CD1c-positive myeloid dendritic cell (primary cell): ENCODE measurements around the gene ARHGAP26.

Experiments used
- DNase-seq: peaks from one replicate; pipeline ENCODE4 v3.0.0-alpha.2; 2016; ENCODE audit errors: extremely low spot score

The ARHGAP26 gene

DNA sequence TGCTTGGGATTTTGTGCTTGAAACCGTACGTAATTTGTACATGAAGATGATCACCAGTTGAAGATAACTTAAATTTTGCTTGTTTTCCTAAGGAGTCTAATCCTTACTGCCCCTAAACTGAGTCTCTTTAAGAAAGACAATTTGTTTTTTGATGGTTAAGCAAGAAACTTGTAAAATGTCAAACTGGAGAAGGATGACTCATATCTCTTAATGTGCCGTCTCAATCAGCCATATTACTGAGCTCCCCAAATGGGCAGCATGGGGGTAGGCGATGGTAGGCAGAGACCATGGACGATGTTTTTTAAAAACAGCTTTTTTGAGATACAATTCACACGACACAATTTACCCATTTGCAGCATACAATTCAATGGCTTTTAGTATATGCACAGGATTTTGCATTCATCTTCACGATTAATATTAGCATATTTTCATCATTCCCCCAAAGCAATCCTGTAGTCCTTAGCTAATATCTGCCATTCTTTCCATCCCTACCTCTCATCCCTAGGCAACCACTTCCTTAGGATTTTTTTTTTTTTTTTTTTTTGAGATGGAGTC lies 14.3 kb downstream of the ARHGAP26 start:
- DNase-seq: peak; percentile 23

DNA sequence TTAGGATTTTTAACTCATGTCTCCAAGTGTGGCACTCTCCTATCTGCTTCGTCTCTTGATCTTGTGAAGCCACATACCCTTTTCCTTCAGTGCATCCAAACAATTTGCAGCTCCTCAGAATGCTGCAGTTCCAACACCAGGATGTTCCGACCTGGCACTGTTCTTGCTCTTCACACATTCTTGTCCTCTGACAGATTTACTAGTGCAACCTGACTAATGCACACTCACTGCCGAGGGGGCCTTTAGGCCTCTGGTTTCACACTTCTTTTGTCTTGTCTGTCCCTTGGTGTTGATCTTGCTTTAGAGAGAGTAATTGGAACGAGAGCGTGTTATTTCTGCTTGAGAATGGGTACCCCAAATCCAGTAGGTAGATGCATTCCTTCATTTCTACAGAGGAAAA lies 15.0 kb downstream of the ARHGAP26 start:
- DNase-seq: no peak

DNA sequence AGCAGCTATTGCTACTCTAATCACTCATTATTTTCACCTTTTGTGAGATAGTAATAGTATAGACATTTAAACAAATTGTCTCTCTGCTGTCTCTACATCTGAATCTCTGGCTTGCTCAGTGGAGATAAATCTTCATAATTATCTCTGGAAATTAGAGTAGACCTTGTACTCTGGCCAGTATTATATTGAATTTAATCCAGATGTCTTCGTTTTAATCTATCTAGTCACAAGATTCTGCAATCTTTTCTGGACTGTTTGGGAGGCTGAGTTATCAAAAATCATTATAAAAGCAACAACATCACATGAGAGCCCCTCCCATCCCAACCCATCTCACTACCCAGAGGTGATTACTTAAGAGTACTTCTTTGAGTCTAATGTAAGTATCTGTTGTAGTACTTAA lies 19.0 kb downstream of the ARHGAP26 start:
- DNase-seq: no peak

DNA sequence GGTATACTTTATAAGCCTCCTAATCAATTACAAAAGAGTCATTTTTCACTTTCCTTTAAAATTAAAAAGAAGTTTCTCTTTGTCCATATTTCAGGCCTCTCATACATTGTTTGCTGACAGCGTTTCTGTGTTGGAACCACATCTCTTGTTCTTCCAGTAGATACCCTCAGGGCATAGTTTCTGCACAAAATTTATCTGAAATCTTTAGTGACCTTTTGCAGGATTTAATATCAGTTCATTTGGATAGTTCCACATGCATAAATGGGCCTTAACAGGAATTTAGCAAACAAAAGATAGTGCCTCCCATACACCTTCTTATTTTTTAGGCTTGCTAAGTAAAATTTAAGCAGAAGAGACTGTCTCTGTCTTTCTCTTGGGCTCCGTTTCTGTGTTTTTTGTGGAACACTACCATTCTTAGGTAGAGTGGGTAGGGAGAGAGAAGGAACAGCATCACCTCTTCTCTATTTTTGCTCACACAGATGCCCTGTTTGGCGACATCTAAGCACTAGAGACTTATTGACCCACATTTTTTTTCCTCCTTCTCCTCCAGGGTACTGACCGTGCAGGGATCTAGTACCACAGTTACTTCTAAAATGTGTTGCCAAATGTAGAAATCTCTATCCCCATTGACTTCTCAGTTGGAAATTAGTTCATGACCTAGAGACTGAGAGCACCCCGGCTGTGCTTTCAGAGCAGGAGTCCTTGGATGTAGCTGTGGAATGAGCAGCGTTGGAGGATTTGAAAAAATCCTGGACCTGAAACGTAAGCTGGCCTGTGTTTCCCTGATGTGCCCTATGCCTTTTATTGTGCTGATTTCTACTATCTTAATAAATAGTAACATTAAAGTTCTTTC lies 22.1 kb downstream of the ARHGAP26 start:
- DNase-seq: no peak

DNA sequence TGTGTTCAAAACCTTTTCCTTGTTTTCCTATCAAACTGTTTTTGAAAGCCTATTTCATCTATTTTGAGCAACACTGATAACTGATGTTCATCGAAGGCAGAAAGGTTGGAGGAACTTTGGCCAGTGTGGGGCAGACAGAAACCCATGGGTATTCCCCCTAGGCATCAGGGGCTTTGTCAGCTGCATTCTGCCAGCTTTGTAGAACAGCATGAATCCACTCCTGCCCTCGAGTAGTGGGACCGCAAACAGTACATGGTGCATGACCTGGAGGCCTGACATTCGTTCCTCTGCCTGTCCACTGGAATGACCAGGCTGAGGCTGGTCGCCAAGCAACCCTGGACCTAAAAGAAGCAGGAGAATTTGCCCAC lies 22.7 kb downstream of the ARHGAP26 start:
- no peak for DNase-seq

DNA sequence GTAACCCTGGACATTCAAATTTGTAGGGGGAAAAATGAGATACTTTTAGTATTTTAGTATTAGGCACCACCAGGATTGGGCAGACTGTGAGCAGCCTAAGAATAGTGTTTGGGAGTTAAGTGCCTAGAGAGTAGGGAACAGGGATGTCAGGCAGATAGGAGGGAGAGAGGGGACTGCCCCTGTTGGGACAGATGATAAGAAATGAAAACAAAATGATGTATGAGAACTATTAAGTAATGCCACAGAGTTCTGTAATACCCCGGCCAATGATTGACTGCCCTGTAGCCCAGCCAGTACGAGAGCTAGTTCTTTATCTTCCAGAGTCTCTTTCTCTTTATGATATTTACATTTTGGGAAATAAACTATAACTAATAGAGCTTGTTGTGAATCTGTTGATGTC lies 24.4 kb downstream of the ARHGAP26 start:
- DNase-seq: peak; percentile 26

DNA sequence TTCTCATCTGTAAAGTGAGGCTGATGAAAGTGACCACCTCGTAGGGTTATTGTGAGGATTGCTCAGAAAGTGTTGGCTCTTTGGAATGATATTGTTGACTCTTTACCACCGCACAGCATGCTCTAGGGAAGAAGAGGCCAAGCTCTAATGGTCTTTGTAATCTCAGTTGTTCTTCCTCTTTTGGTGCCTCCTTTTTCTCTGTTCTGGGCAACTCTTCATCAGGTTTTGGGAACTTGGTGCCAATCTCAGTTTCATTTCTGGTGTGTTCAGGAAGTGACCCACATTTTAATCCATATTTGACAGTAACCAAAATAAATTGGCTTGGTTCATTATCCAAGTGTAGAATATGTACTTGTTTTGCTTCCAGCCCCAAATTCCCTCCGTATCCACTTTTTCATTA lies 25.1 kb downstream of the ARHGAP26 start:
- DNase-seq: peak; percentile 86

DNA sequence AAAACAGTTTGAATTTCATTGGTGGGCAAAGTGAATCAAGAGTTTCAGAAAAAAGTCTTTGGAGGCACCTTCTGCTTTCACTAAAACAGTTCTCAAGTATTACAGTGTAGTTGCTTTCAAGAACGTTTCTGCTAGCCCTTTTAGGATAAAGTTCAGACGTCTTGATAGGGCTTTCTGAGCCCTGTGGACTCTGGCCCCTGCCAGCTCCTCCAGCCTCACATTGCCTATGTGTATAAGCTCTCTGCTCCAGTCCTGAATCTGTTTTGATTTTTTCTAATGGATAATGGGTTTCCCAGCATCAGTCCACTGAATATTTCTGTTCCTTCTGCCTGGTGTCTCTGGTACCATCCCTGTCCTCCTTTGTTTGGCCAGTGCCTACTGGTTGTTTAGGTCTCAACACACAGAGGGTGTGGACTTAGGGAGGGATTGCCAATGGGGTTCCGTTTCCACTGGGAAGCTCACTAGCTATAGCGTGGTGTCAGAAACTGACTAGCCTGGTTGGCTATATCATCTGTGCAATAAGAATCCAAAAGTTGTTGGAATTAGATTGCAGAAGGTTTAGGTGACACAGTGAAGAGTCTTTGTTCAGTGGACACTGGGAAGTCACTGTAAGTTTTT lies 26.4 kb downstream of the ARHGAP26 start:
- peak; percentile 20 for DNase-seq

DNA sequence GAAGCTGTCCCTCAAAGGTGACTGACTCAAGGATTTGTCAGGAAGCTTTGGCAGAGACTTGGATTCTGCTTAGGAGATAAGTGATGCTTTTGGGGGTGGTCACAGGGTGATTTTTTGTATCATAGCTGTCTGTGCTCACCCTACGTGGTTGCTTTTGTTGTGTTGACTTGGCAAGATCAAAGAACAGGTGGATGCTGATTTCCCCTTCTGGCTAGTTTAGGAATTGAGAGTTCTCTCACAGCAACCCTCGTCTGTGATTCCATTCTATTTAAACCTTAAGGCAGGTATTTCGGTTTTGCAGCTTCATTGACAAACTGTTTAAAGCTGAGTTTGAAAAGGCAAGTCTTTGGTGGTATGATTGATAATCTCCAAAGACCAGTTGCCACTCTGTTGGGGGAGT lies 27.2 kb downstream of the ARHGAP26 start:
- no peak for DNase-seq

DNA sequence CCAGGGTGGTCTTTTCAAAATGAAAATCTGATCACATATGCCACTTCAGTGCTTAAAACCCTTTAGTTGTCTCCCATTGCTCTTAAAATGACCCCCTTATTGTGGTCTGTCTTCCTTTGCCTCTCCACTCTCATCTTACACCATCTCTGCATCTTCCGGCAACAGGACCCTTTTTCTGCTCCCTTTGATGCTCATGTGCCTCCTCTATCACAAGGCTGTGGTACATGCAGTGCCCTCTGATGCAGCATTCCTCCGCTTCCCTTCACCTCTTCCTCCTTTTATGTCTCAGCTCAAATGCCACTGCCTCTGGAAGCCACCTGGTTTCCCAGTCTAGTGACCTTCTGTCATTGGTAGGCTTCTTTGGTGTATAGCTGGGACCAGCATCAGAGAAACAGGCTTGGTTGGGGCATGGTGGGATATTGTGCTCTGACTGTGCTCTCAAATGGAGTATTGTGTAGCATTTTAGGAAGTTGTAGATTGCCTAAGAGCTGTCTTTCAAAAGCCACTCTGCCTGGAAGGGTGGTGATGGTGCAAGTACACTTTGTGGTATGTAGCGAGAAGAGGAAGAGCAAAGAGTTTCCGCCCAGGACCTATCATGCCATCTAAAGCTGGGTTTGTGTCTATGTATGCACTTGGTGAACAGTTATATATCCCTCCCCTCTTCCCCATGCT lies 28.1 kb downstream of the ARHGAP26 start:
- DNase-seq: peak; percentile 96

DNA sequence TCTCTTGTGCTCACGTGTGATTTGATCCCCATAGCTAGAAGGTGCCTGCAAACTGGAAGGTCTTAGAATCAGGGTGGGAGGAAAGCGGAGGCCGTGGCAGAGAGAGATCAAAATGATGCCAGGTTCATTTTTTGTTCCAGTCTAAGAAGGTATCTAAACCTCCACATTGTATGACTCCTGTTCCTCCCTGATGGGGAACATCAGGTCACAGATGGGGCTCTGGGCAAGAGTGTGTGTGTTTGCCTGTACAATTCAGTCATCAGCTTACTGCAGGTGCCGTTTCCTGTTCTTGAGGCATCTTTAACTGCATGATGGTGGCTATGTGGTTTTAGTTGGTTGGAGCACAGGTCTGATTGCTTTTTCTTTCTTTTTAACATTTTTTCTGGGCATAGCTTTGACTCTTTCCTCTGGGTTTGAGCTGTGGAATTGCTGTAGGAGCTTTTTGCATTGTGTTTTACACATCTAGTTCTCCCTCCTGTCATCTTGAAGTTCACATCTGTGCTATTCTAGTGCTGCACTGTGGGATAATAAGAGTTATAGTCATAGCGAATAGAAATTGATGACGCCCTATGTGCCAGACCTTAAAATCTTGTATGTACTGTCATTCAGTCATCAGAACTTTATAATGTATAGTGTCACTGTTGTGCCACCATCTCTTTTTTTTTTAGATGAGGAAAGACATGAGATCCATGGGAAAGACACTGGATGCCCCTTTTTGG lies 30.8 kb downstream of the ARHGAP26 start:
- DNase-seq: peak; percentile 52

DNA sequence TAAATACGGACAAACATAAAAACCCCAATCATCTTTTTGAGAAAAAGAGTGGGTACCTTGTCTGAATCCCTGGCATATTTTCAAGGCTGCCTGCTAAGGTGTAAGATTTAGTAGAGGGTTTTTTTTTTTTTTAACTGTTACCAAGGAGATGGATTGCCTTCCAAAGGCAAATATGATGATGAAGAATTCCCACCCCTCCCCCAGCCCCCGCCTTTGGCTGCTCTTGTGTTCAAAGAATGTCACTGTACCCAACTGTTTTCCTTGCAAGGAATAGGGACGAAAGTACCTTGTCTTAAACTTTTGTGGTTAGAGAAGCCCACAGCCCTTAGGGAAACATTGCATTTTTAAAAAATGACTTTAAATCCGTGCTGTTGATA lies 31.3 kb downstream of the ARHGAP26 start:
- DNase-seq: no peak

DNA sequence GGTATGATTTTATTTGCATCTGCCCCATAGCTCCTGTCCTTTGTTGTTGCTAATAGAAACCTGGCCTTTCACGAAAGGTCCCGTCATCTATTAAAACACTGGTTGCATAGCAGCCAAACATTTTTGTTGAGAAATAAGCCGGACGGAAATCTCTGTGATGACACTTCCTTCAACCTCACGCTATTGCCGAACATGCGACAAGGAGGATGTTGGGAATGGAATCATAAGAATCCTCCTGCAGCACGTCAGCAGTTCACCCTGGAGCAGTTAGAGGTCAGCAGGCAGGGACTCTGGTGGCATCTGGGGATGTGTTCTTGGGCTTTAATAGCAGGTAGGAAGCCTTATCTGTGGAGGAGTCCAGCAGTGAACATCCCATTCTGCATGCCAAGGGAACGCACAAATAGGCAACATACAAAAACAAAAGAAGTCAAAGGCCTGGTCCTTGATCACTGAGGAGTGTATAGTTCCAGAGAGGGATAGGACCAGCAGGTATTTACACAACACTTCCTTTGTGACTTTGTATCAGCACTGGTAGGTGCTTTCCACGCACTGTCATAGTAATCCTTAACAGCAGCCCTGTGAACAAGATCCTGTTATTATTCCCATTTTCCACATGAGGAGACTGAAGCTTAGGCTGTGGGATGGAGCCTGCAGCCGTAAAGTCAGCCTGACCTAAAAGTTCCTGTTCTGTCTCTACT lies 33.4 kb downstream of the ARHGAP26 start:
- peak; percentile 96 for DNase-seq

DNA sequence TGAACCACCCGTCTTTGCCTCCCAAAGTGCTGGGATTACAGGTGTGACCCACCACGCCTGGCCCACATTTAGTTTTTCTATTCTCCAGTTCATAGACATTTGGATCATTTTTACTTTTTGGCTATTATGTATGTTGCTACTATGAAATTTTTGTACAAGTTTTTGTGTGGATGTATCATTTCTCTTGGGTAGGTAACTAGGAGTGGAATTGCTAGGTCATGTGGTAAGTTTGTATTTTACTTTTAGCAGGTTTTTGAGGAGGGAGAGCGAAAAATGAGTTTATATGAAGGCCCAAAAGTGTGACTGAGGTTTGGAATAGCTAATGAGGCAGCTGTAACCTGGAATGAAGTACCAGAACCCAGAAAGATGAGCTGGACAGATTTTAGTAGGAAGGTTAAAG lies 35.2 kb downstream of the ARHGAP26 start:
- DNase-seq: no peak

DNA sequence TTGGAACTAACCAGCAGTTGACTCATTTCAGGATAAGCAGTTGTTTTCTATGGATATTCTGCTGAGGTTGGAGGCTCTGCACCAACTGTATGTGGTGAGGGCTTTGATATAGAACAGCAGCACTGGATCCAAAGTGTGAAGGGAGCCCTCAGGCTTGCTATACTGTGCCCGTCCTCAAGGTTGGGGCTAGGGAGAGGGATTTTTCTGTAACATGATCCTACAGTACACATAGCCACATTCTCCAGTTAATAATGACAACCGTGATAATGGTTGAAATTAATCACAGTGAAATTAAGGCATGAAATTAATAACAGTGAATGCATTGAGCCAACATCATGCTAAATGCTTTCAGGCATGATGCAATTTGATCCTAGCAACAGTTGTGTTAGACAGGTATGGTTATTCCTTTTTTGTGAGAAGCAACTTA lies 36.7 kb downstream of the ARHGAP26 start:
- DNase-seq: peak; percentile 38

DNA sequence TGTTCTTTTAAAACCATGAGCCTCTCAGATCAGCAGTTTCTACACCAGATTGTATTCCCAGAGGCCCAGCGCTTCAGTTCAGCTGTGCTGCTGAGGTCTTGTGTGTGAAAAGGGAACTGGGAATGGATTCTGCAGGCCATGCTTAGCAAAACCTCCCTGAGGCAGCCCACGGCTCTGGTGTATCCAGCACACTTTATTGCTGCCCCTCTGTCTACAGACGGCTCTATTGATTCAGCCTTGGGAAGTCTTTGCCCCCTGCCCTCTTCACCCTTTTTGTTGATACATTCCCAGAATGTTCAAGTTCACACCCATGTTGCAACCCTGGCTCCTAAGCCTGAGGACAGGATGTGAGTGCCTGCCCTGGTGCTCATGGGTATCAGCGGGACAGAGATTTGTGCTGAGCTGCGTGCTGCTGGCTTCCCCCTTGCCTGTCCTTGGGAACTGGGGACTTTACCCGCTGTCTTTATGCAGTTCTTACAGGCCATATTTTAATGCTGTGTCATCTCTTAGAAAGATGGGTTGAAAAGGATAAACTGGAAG lies 37.3 kb downstream of the ARHGAP26 start:
- peak; percentile 84 for DNase-seq

DNA sequence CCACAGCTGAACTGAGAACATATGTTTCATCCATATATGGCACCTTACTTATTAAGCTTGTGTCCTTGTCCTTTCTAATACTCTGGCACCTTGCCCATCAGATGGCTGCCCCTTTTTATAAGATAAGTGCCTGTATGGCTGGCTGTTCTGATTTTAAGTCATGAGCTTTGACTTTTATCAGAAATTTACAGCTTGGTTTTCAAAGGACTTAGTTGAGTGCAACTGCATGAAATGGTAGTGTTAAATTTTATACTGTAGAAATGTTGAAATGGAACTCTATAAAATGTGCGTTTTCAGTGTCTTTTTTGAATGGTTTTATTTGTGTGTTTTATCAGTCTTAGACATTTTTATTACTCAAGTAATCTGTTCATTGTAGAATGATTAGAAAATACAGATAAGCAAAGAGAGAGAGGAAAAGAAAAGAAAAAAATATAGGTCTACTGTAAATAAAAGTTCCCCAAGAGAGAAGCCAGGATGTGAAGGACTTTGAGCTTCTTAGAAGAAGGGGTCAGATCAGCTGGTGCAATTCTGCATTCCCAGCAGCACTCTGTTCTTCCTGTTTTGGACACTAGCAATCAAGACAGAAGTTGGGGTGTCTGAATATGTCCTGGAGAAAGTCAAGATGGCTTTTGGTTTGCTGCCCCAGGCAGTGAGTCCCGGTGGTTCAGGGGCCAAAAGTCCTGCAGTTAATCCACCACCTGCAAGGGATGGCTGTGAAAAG lies 38.9 kb downstream of the ARHGAP26 start:
- DNase-seq: peak; percentile 70

DNA sequence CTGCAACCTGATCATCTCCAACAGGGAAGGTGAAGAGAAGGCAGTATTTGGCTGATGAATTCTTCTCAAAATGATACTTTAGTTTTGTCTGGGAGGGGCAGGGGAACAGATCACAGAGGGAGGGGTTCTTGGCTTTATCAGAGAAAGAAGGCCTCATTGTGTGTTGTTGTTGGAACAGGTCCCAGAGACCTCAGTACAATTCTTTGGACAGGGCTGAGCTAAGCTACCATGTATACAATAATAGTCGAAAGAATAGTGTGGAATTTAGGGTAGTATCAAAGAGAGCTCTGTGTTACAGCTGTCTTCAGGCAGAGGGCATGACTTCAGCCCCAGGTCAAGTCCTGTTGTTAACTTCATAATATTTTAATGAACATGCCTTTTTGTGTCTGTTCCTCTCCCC lies 39.9 kb downstream of the ARHGAP26 start:
- DNase-seq: no peak

DNA sequence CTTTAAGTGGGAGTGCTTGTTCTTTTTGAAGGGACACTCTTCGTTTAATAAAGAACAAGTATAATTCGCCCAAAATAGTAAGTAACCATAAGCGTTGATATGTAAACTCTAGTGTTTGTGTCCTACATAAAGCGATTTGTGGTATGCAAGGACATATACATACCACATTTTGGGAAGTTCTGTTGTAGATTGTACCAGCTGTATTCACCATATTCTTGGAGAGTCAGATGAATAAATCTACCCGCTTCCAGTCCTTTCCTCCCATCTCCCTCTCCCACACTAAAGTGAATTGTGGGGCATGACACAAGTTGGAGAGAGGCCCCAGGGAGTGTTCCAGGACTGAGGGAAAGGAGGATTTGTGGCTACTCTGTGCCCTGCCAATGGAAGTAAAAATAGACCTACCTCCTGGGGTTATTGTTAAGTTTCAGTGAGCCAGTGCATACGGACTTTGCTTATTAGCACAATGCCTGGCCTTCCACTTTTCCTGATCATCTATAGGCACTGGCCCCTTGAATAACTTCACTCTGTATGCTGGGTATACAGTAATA lies 40.6 kb downstream of the ARHGAP26 start:
- DNase-seq: no peak
